GM21360 (cell line): ENCODE measurements around the gene CCL22.
"Not testable (repeated sequence)": the region's sequence is repeated elsewhere in the genome, so short reads cannot be mapped to it uniquely, and the experiment has no call there.

Experiments used
- ATAC-seq: cut with Tn5 transposase; IDR thresholded peaks from one replicate; pipeline ENCODE4 v1.9.1; 2021; ENCODE audit warnings: mild to moderate bottlenecking, moderate library complexity; ENCODE audit not compliant: unreplicated experiment

CCL22 gene

GRCh38 chr16:57391300-57391699 lies 32.7 kb downstream of the CCL22 start:
- no peak for ATAC-seq

GRCh38 chr16:57391708-57392107 lies 33.1 kb downstream of the CCL22 start:
- no peak for ATAC-seq

- no peak for ATAC-seq
Observed at GRCh38 chr16:57392694-57393093, 34.1 kb downstream of the CCL22 start.

GRCh38 chr16:57394444-57394843 lies 35.9 kb downstream of the CCL22 start:
- no peak for ATAC-seq

- ATAC-seq = no peak
Observed at GRCh38 chr16:57395026-57395425, 36.4 kb downstream of the CCL22 start.

- ATAC-seq = no peak
Observed at GRCh38 chr16:57396786-57397185, 38.2 kb downstream of the CCL22 start.

GRCh38 chr16:57397493-57397892 lies 38.9 kb downstream of the CCL22 start:
- not testable (repeated sequence) for ATAC-seq

GRCh38 chr16:57401943-57402640 lies 43.5 kb downstream of the CCL22 start:
- ATAC-seq = no peak

GRCh38 chr16:57403965-57404817 lies 45.6 kb downstream of the CCL22 start, which contains the start of gene CCL17:
Gene CCL17 (plus strand): TSS chr16:57404767. CDS start chr16:57413933, 9,166 bp downstream.
- no peak for ATAC-seq

- ATAC-seq = no peak
Observed at GRCh38 chr16:57405097-57405496, 46.5 kb downstream of the CCL22 start.

GRCh38 chr16:57406881-57407280 lies 48.3 kb downstream of the CCL22 start:
- ATAC-seq = no peak

- no peak for ATAC-seq
Observed at GRCh38 chr16:57407521-57408353, 49.2 kb downstream of the CCL22 start.

GRCh38 chr16:57409065-57409464 lies 50.5 kb downstream of the CCL22 start:
- no peak for ATAC-seq

GRCh38 chr16:57409870-57410587 lies 51.4 kb downstream of the CCL22 start:
- ATAC-seq = no peak

- ATAC-seq = no peak
Observed at GRCh38 chr16:57411362-57411976, 52.9 kb downstream of the CCL22 start.

- no peak for ATAC-seq
Observed at GRCh38 chr16:57412584-57412983, 54.0 kb downstream of the CCL22 start.

- peak; percentile 65 for ATAC-seq
Observed at GRCh38 chr16:57413301-57413730, 54.7 kb downstream of the CCL22 start.

- ATAC-seq = no peak
Observed at GRCh38 chr16:57413733-57414132, 55.1 kb downstream of the CCL22 start.
